WTC11 (cell line): Measurements from ENCODE around the gene ADGRB2.

Experiments used
- ATF1 ChIP-seq: sonication (generic); formaldehyde crosslinking; IDR thresholded peaks from 2 replicates; pipeline ENCODE4 v1.8.1; 2023; ENCODE audit warnings: mild to moderate bottlenecking, moderate library complexity, missing genetic modification reagents
- CREM ChIP-seq: sonication (generic); formaldehyde crosslinking; IDR thresholded peaks from 2 replicates; pipeline ENCODE4 v1.8.1; 2022; ENCODE audit warnings: mild to moderate bottlenecking, missing genetic modification reagents, moderate library complexity
- ETV6 ChIP-seq: sonication (generic); formaldehyde crosslinking; IDR thresholded peaks from 2 replicates; pipeline ENCODE4 v1.8.1; 2022; ENCODE audit warnings: mild to moderate bottlenecking, missing genetic modification reagents
- FOXJ3 ChIP-seq: sonication (generic); formaldehyde crosslinking; IDR thresholded peaks from 2 replicates; pipeline ENCODE4 v1.9.0; 2021; ENCODE audit warnings: missing genetic modification reagents, mild to moderate bottlenecking, borderline replicate concordance
- JUN ChIP-seq: sonication (generic); formaldehyde crosslinking; IDR thresholded peaks from 2 replicates; pipeline ENCODE4 v1.8.0; 2023; ENCODE audit warnings: mild to moderate bottlenecking, missing genetic modification reagents
- SMAD3 ChIP-seq: sonication (generic); formaldehyde crosslinking; IDR thresholded peaks from 2 replicates; pipeline ENCODE4 v1.8.0; 2022; ENCODE audit warnings: missing genetic modification reagents, mild to moderate bottlenecking, borderline replicate concordance
- SP1 ChIP-seq: sonication (generic); formaldehyde crosslinking; conservative IDR thresholded peaks from 2 replicates; pipeline ENCODE4 v1.8.1; 2022; ENCODE audit warnings: missing genetic modification reagents
- TF ChIP-seq, protein P1 (sequence below): sonication (generic); formaldehyde crosslinking; IDR thresholded peaks from 2 replicates; pipeline ENCODE4 v1.8.0; 2022; ENCODE audit warnings: mild to moderate bottlenecking, missing genetic modification reagents
- TF ChIP-seq, protein P2 (sequence below): fragments of 200-600 bp; IDR thresholded peaks from 2 replicates; pipeline ENCODE4 v1.8.0; 2022; ENCODE audit warnings: antibody characterized with exemption

DNA sequence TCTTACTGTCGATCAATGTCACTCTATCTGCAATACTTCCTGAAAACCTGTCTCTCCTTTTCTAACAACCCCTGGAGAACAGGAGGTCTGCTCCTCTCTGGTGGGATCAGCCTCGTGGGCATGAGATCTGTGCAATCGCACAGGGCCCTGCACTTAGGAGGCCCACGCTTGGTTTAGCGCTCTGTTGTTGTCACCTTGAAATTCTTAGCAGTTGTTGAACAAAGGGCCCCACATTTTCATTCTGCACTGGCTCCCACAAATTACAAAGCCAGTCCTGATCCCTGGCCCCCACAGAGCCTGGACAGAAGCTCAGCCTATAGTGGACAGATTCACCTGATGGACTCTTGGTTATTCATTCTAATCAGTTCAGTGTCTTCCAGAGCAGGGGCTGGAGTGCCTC is 33.1 kb upstream of the ADGRB2 start:
- TF ChIP-seq ETV6 (CRISPR knock-in tag) (no peak), ATF1 (CRISPR knock-in tag) (no peak), SMAD3 (no peak), SP1 (CRISPR knock-in tag) (no peak), JUN (CRISPR knock-in tag) (no peak), CREM (CRISPR knock-in tag) (no peak), FOXJ3 (CRISPR knock-in tag) (no peak)
- TF ChIP-seq, protein P1, sequence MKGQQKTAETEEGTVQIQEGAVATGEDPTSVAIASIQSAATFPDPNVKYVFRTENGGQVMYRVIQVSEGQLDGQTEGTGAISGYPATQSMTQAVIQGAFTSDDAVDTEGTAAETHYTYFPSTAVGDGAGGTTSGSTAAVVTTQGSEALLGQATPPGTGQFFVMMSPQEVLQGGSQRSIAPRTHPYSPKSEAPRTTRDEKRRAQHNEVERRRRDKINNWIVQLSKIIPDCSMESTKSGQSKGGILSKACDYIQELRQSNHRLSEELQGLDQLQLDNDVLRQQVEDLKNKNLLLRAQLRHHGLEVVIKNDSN (CRISPR knock-in tag), result no peak
- TF ChIP-seq, protein P2, sequence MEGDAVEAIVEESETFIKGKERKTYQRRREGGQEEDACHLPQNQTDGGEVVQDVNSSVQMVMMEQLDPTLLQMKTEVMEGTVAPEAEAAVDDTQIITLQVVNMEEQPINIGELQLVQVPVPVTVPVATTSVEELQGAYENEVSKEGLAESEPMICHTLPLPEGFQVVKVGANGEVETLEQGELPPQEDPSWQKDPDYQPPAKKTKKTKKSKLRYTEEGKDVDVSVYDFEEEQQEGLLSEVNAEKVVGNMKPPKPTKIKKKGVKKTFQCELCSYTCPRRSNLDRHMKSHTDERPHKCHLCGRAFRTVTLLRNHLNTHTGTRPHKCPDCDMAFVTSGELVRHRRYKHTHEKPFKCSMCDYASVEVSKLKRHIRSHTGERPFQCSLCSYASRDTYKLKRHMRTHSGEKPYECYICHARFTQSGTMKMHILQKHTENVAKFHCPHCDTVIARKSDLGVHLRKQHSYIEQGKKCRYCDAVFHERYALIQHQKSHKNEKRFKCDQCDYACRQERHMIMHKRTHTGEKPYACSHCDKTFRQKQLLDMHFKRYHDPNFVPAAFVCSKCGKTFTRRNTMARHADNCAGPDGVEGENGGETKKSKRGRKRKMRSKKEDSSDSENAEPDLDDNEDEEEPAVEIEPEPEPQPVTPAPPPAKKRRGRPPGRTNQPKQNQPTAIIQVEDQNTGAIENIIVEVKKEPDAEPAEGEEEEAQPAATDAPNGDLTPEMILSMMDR, result no peak
